Smooth muscle cell of the pulmonary artery (primary cell): ENCODE data around the gene OR6C65. TPM values are rescaled to one million over a fixed set of nuclear protein-coding genes. Genes with fewer than 3 reads are reported as not detected.

ENCODE experiments used
- total RNA-seq: library from RNA; depleted of rRNA; stranded (reverse); fragments of >200 nt; gene quantifications from 2 replicates; pipeline ENCODE4 v1.2.3, GENCODE V29; 2014

Gene OR6C65
- total RNA-seq, result not detected in 2 replicates

DNA sequence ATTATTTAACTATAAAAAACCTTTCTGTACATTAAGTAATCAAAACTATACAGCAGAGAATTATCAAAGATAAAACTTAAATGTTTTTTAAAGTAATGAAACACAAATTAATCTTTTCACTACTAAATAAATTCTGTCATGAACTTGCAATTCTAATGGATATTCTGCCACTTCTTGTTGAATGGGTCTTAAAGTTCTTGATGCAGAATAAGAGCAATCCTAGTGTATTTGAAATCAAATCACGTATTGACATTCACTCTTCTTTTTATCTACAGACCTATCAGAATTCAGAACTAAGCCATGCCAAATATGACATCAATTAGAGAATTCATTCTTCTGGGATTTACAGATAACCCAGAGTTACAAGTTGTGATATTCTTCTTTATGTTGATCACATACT lies at the start of gene OR6C65:
Gene OR6C65 (plus strand): TSS at position 301 of the 400 bp plus-strand sequence. CDS start 0 bp downstream, at position 301.

GRCh38 chr12:55362675-55363074 lies 37.7 kb upstream of the OR6C65 start, which contains the start of gene OR6C75:
TSS of gene OR6C75 (plus strand) at chr12:55362975. CDS start at chr12:55365111, 2,136 bp downstream.

DNA sequence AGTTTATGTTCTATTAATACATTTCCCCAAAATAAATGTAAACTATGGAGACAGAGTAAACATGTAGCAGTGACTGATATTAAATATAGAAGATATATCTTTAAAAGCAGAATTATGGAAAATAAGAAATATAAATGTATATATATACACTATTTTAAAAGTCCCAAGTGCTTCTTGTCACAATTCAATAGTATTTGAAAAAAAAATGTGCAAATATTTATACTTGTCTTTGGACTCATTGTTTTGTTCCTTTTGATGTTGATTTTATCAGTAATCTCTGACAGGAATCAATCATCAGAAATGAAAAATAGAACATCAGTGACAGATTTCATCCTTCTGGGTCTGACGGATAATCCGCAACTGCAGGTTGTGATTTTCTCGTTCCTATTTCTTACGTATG lies 25.6 kb downstream of the OR6C65 start, which contains the start of gene OR6C76:
Gene OR6C76 (plus strand): TSS at position 301 of the 400 bp plus-strand sequence. CDS start 0 bp downstream, at position 301.

DNA sequence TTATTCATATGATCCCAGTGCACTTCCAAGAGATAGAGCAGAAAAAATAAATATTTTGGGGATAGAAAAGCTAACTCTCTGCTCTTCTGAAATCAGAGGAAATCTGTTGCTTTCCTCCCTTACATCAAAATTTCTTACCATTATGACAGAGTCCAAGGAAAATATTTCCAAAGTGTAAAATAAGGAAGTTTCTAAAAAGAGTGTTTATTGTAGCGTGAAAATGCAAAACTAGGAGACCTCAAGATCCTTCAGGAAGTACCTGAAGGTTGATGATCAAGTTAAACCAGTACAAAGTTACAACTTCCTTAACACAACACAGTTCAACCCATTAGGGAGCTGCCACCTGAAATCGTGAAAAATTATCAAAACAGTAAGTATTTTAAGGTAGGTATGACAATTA lies 43.4 kb downstream of the OR6C65 start, which contains the start of gene OR6C2:
Gene OR6C2 (plus strand): TSS at position 301 of the 400 bp plus-strand sequence. CDS start 8,138 bp downstream, outside the sequence.

Other genes starting within 250 kb of the OR6C65 start
- not detected in 2 replicates for gene OR10A7, start 179.5 kb upstream of the OR6C65 start, total RNA-seq
- gene OR6C74, start 155.9 kb upstream of the OR6C65 start, total RNA-seq, result not detected in 2 replicates
- gene OR6C6, start 104.0 kb upstream of the OR6C65 start, total RNA-seq, result not detected in 2 replicates
- not detected in 2 replicates for gene OR6C1, start 86.2 kb upstream of the OR6C65 start, total RNA-seq
- gene OR6C3, start 69.8 kb upstream of the OR6C65 start, total RNA-seq, result not detected in 2 replicates
- gene OR6C75, start 37.6 kb upstream of the OR6C65 start, total RNA-seq, result not detected in 2 replicates
- gene OR6C76, start 25.7 kb downstream of the OR6C65 start, total RNA-seq, result not detected in 2 replicates
- not detected in 2 replicates for gene OR6C2, start 43.5 kb downstream of the OR6C65 start, total RNA-seq
- not detected in 2 replicates for gene OR6C70, start 69.6 kb downstream of the OR6C65 start, total RNA-seq
- gene OR6C68, start 91.8 kb downstream of the OR6C65 start, total RNA-seq, result not detected in 2 replicates
- gene OR6C4, start 149.1 kb downstream of the OR6C65 start, total RNA-seq, result not detected in 2 replicates
- gene OR2AP1, start 171.9 kb downstream of the OR6C65 start, total RNA-seq, result not detected in 2 replicates
- gene OR10P1, start 236.4 kb downstream of the OR6C65 start, total RNA-seq, result not detected in 2 replicates